Endometrial microvascular endothelial cells (primary cell): ENCODE results near the gene CNTN2. TPM values are rescaled to one million over a fixed set of nuclear protein-coding genes. Genes with fewer than 3 reads are reported as not detected.

Experiments used
- in situ Hi-C: cut with HindIII; loops from 2 replicates; pipeline ENCODE4 v1.10.0; 2017; ENCODE audit warnings: low sequenced_read_pairs, low pct_unique_long_range_greater_than_20kb; ENCODE audit errors: inconsistent ontology term
- total RNA-seq: library from RNA; depleted of rRNA; stranded (reverse); fragments of >200 nt; gene quantifications from one replicate; pipeline ENCODE4 v1.2.3, GENCODE V29; 2015; ENCODE audit errors: inconsistent ontology term

CNTN2 gene
- total RNA-seq, 1 donor from 2014 or later, result not detected

DNA sequence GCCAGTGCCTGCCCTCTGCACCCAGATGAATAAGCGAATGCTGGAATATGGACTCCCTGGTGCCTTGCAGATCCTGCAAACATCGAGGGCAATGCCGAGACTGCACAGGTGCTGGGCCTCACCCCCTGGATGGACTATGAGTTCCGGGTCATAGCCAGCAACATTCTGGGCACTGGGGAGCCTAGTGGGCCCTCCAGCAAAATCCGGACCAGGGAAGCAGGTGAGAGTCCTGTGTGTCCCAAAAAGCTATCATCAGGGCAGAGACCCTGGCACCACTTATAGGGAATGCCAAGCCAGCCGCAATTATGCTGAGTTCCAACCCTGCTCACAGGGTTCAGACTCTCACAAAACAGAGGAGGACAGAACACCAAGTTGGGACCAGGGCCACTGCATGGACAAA, 24.0 kb downstream of the CNTN2 start:
- in situ Hi-C loops, result no loop called here

DNA sequence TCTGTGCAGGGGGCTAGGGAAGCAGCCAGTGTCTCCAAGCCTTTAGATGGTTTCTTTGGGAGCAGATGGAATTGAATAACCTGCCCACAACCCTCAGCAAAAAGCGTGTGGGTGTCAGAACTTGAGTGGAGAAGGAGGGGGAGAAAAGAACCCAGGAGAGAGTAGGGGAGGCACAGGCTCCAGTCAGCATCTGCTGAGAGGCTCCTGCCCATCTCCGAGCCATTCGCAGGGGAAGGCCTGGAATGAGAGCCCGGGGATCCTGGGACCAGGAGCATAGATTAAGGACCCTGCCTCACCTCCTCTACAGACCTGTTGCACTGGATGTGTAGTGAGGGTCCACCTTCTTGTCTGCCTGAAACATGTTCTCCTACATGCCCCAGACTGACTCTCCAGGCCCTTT, 25.0 kb downstream of the CNTN2 start:
- in situ Hi-C loops, result no loop called here

DNA sequence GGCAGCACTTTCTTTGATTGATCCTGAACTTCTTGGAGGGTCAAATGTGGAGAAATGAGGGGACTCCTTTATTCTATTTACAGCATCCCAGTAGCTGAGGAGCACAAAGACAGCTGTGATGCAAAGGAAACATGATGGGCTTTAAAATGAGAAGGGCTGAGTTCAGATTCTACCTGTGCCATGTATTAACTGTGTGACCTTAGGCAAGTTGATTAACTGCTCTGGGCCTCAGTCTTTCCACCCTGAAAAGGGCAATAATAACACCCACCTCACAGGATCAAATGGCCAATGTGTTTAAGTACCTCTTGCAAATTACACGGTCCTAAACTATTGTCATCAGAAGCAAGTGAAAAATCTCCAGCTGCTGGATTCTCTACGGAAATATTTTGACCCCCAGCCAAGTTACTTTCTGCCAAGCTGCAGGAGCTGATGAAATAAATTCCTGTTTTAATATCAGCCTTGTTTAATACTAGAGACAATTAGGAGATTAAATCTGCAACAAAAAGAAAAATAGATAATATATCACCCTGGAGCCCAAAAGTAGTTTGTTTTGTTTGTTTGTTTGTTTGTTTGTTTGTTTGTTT, 25.5 kb downstream of the CNTN2 start:
- in situ Hi-C loops, result no loop called here

DNA sequence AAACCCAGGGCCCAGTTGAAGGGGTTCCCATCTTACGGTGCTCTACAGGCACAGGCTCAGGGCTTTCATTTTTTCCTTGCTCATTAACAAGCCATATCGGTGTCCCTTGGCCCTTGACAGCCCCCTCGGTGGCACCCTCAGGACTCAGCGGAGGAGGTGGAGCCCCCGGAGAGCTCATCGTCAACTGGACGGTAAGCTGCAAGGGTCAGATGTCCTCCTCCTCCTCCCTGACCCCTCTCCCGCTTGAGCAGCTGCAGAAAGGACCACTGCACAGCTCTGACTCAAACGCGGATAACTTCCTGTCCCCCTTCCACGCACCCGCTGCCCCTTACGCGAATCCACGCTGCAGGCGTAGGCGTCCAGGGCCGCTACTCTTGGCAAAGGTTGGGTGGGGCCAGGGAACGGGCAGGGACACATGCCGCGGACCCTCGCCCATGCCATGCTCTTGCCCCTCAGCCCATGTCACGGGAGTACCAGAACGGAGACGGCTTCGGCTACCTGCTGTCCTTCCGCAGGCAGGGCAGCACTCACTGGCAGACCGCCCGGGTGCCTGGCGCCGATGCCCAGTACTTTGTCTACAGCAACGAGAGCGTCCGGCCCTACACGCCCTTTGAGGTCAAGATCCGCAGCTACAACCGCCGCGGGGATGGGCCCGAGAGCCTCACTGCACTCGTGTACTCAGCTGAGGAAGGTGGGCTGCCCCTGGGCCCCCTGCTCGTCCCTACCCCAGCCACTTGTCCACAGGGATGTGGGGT, 26.5 kb downstream of the CNTN2 start:
- in situ Hi-C loops, result no loop called here

DNA sequence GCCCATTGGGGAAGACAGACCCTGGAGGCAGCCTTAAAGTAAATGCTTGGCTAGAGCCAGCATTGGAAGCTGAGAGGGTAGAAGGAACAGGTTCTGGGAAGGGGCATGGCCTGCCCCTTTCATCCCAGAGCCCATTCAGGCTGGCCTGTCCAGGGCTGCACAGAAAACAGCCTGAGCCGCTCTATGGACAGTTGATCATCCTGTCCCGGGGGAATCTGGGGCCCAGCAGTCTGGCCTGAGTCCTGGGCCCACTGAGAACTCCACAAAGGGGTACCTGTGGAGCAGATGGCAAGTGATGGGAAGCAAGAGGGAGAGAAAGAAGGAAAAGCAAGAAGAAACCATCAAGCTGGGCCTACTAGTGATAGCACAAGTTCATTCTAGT, 28.0 kb downstream of the CNTN2 start:
- in situ Hi-C loops, result no loop called here

DNA sequence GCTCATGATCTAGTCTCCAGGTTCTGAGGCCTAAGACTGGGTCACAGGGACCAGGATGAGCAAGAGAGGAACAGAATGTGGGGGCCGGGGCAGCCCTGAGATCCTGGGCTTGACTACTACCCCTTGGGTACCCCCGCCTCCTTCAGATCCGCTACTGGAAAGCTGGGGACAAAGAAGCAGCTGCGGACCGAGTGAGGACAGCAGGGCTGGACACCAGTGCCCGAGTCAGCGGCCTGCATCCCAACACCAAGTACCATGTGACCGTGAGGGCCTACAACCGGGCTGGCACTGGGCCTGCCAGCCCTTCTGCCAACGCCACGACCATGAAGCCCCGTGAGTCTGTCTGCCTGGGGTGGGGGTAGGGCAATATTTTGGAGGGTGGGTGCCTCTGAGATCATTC, 28.8 kb downstream of the CNTN2 start:
- in situ Hi-C loops, result no loop called here

DNA sequence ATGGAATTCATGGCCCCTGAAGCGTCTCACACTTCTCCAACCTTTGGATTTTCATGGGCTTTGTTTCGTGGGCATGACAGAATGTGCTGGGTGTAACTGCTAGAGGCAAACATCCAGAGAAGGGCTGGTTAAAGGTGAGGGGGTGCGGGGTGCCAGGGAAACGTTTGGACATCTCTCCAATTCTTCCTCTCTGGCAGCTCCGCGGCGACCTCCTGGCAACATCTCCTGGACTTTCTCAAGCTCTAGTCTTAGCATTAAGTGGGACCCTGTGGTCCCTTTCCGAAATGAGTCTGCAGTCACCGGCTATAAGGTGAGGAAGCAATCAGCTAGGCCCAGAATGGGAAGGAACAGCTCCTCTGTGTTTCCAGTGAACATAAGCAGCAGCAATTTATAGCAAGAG, 29.3 kb downstream of the CNTN2 start:
- in situ Hi-C loops, result no loop called here

DNA sequence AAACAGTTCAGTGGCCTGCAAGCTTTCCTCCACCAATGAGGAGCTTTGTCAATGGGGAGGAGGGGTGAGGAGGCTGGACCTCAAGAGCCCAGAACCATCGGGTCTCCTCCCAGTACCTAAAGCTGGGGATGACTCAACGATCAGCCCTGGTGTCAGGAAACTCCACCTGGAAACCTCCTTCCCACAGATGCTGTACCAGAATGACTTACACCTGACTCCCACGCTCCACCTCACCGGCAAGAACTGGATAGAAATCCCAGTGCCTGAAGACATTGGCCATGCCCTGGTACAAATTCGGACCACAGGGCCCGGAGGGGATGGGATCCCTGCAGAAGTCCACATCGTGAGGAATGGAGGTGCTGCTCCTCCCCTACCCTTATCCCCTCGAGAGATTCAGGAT, 29.9 kb downstream of the CNTN2 start:
- in situ Hi-C loops, result no loop called here

DNA sequence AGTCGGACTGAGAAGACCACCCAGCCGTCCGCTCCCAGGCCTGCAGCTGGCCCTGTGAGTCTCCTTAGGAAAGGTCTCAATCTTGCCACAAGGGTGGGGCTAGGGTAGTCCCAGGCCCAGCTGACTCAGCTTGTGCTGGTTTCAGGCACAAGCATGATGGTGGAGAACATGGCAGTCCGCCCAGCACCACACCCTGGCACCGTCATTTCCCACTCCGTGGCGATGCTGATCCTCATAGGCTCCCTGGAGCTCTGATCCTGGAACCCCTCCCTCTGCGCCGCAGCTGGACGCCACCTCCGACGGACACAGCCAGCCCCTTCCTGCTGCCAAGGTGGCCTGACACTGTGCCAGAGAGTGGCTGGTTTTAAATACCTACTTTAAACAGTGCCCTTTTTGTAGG, 30.5 kb downstream of the CNTN2 start:
- in situ Hi-C loops, result no loop called here

DNA sequence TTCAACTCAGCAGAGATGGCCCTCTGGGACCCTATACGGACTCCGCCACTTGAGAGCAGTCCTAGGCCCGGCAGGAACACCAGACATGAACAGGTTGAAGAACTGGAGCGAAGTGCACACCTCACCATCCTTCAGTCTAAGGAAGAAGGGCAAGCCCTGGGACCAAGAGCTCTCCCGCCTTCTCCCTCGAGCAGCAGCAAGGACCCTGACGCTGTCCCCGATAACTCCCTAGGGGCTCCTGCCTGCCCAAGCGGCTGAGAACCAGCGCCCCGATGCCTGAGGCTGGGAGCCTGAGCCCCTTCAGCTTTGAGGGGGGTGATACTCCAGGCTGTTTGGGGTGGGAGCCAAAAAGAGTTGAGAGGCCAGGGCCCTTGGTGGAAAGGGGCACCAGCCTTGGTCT, 31.1 kb downstream of the CNTN2 start:
- in situ Hi-C loops, result no loop called here

DNA sequence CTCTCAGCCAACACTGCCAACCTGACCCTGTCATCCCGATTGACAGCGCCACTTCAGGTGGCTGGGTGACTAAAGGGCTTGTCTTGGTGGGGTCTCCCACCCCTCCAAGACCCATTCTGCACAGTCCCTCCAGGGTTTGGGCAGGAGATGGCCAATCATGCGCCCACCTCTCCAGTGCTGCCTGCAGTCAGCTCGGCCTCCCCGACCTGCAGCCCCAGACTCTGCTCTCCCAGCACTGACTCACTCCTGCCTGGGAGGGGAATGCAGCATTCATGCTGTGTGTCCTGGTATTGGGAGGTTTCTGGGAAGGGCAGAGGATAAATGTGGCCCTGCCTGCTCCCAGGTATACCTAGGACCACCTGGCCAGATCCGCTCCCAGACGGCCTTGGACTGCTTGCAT, 31.5 kb downstream of the CNTN2 start:
- in situ Hi-C loops, result no loop called here

DNA sequence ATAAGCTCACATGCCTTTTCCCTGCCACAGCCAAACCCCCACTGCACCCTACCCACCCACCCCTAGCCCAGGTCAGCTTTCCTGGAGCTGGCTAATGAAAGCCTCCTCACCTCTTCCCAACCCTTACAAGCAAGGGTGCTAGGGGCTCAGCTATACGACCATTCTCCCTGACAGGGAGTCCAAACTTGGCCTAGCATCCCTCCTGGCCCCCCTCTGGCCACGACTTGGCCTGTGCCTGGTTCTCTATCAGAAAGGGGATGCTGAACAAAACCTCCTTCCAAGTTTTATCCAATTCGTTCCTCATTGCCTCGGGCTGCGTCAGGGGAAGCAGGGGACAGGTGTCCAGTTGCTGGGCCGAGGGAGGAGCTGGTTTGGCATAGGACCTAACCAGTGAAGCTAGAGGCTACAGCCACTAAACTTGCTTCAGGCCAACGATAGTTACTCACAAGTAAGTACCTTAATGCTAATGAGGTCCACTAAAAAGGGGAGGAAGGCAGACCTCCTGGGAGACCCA, 32.7 kb downstream of the CNTN2 start:
- in situ Hi-C loops, result no loop called here

DNA sequence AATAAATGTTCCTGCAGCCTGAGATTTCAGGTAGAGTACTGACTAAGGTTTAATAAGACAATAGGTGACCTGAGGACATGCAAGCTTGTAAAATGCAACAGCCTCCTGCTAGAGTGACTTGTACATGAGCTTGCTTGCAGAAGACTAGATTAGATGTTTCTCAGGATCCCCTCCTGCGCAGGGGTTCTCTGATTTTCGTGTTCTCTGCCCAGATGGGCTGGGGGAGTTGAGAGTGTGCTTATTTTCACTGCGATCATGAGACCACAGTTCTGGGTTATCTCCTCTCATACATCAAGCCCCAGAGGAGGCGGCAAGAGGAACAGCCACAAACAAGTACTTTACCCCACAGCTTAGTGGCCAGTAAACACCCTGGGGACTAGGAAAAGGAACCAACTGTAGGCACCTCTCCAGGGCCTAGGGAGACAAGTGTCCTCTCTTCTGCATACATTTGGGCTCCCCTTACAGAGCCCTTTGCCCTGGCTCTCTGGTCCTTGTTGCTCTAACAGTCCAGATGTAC, 33.3 kb downstream of the CNTN2 start:
- in situ Hi-C loops, result no loop called here

DNA sequence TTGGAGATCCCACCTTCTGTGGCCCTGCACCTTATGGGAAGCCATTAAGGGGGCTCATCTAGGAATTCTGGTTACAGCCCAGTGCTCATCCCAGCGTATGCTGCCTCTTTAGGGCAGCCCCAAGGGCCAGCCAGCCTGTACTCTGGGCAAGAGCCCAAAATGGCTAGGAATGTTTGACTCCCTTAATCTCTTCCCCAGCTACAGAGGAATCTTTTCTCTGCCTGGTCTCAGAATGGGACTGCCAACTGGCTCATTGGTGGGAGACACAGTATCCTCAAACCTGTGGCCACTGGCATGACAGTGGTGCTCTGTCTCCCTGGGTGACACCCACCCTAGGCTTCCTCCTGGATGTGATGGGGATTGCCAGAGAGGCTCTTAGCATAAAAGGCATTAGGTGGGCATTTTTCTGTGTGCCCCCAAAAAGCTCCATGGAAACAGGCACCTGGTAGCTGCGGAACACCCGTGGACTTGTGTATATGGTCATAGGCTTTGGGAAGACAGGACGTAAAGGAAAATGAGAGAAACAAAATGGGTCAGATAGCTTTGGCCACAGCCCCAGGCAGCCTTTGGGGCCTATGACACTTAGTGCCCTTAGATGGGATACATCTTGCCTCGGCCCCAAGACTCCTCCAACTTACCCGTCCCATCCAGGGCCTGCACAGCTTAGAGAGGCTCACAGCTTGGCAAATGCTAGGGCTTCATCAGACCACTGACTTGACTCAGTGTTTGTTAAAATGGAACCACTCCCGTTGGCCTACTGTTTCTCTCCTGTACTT, 34.3 kb downstream of the CNTN2 start:
- in situ Hi-C loops, result no loop called here

DNA sequence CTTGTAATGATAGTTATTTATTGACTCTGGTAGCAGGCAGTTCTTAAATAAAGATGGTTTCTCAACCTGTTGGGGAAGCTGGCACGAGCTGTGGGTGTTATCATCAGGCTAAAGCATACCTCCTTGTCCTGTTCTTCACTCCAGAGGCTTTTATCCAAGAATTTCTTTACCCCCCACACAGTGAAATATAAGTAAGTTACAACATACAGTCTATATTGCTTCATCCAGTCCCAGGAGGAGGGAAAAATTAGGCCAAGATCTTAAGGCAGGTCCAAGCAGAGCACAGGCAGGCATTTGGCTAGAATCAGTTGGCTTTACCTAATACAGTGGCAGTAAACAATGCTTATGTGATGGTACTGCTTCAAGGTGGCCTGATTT, 34.9 kb downstream of the CNTN2 start:
- in situ Hi-C loops, result no loop called here

DNA sequence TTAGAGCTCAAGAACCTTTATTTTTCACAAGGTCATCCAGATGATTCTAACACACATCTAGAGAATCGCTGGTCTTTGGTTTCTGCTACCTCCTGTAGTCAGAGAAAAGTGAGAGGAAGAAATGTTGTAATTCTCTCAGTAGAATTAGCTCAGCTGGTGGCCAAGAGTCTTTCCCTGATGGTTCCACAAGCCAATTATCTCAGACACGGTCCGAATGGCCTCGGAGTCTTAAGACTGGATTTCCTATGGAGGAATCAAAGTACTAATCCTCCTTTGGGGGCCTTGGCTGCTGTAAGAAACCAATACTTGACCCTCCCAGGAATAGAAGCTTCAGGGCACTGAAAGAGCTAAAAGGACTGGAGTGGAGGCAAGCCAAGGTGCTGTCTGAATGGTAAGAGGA, 39.4 kb downstream of the CNTN2 start:
- in situ Hi-C loops, result no loop called here

DNA sequence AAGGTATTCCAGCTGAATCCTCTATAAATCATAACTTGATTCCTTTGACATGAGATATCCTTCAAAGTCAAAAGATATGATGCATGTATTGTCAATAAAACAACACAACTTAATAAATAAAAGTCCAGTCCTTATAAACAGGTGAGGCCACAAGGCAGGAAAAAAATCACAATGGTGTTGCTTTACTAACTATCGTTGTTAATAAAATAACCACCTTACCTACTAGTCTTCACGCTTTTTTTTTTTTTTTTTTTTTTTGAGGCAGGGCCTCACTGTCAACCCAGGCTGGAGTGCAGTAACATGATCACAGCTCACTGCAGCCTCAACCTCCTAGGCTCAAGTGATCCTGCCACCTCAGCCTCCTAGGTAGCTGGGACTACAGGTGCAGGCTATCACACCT, 41.3 kb downstream of the CNTN2 start, which contains the start of gene TMEM81:
Gene TMEM81 (minus strand): TSS at position 101 of the 400 bp plus-strand sequence. CDS start 140 bp downstream, outside the sequence.
- in situ Hi-C loops, result no loop called here

DNA sequence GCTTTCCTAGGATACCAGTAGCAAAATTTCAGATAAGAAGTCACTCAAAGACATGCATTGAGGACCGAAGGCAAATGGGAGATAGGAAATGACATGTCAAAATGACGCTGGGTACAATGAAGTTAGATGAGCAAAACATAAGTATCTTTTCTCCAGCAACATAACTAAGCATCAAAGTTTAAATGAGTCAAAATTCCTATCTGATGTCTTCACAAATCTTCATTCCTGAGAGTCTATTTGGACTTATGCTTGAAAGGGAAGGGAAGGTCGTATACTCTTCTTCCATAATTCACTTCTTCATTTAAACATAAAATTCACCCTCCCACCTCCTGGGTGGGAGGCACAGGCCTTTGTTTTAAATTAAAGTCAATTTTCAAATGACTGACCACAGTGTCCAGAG, 45.3 kb downstream of the CNTN2 start:
- in situ Hi-C loops, result no loop called here

DNA sequence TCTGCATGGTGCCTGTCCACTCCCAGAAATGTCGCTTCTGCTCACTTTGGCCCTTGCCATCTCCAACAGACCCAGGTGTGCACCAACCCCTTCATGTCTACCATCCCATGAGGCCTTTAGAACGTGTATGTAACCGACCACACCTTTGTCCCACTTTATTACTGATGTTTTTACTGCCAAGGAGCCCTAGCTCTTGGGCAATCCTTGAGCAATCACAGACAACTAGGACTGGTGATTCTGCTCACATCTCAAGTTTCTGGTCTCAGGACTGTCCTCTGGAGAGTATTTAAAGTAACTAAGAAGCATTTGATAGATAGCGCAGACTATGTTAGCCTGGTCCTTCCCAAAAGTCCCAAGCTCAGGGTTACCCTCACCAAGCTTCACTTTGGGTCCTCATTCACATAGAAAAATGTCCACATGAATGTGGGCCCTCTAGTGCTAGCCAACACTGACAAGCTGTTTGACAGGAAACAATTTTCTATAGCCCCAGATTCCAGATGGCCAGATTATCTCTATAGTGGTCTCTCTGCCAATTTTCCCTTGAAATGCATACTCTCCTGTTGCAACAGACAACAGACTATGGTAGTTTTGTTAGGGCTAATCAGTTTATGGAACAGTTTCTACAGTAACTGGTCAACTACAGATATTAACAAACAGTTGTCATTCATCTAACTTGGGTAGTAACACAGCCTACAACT, 48.2 kb downstream of the CNTN2 start:
- in situ Hi-C loops, result no loop called here
